K562 (cell line): ENCODE data around the gene ID2. TPM values are rescaled to one million over a fixed set of nuclear protein-coding genes. Genes with fewer than 3 reads are reported as not detected.
A peak's percentile ranks its signal among the peaks of the same experiment; 100 is the strongest.

Experiments
- ATAC-seq: fragments of 200-7000 bp; cut with Tn5 transposase; 3 replicates; pipeline ENCODE4 v1.9.1; 2020; ENCODE audit warnings: moderate library complexity
- BruUV-seq: library from RNA; stranded (reverse); fragments of 400-500 nt; replicated peaks from 2 replicates; lab custom pipeline; 2021; lab: Mats Ljungman, UMichigan
- CTCF ChIA-PET: fragments of 300-600 bp; formaldehyde crosslinking; extraction: SDS; loops from one replicate; lab custom pipeline; 2021; ENCODE audit warnings: low intra/inter-chr PET ratio; lab: Yijun Ruan, JAX
- POLR2A ChIA-PET: fragments of 300-600, 350-650 bp; sonication (Branson Sonifier 250); formaldehyde crosslinking; extraction: SDS; loops from one replicate; lab custom pipeline; 2021; ENCODE audit warnings: antibody characterized with exemption, inconsistent platforms; lab: Yijun Ruan, JAX
- DNase-seq, 4 experiments: peaks; one replicate each; pipeline versions ENCODE4 v3.0.0 to v3.0.0-alpha.2; 2011 to 2018; ENCODE audit warnings: low spot score in 3 of 4, mixed read lengths in 3 of 4; ENCODE audit errors: extremely low read depth in 1 of 4
- FAIRE-seq: peaks from 2 replicates; lab custom pipeline; 2011; peaks lifted over from hg19 to GRCh38; lab: Jason Lieb, UNC
- H2AFZ ChIP-seq: 2 replicates; pipeline ENCODE4 v1.6.0; 2011; ENCODE audit warnings: low read depth, low read length, control low read depth, inconsistent platforms
- H3K27ac ChIP-seq: fragments of 200-600 bp; 3 replicates; pipeline ENCODE4 v1.8.0; 2011; ENCODE audit warnings: low read depth, mild to moderate bottlenecking, control low read depth, inconsistent platforms, low read length, moderate library complexity, mixed read lengths; ENCODE audit errors: extremely low read depth
- H3K27me3 ChIP-seq, 2 experiments: fragments of 300-600 bp in 1 of 2; 2 replicates in 1 of 2; 3 replicates in 1 of 2; pipeline versions ENCODE4 v1.6.0 to v1.8.0; 2011; ENCODE audit warnings: inconsistent platforms in 2 of 2, low read length in 2 of 2, mild to moderate bottlenecking in 1 of 2, mixed read lengths in 1 of 2, moderate library complexity in 1 of 2; ENCODE audit not compliant: control insufficient read depth in 2 of 2, insufficient read depth in 2 of 2
- H3K36me3 ChIP-seq: fragments of 300-600 bp; 3 replicates; pipeline ENCODE4 v1.8.0; 2011; ENCODE audit warnings: mild to moderate bottlenecking, low read length, inconsistent platforms; ENCODE audit not compliant: control insufficient read depth, insufficient read depth
- H3K4me1 ChIP-seq, 2 experiments: fragments of 200-600 bp in 1 of 2; replicated peaks in 1 of 2; 2 replicates in 1 of 2; 3 replicates in 1 of 2; pipeline versions ENCODE4 v1.5.1 to v1.8.0; 2011; ENCODE audit warnings: inconsistent platforms in 2 of 2, low read length in 2 of 2, mild to moderate bottlenecking in 1 of 2, mixed read lengths in 1 of 2, moderate library complexity in 1 of 2; ENCODE audit not compliant: control insufficient read depth in 2 of 2, insufficient read depth in 2 of 2
- H3K4me2 ChIP-seq: 2 replicates; pipeline ENCODE4 v1.6.1; 2011; ENCODE audit warnings: low read length, control low read depth, inconsistent platforms, mixed read lengths; ENCODE audit not compliant: insufficient read depth
- H3K4me3 ChIP-seq: fragments of 200-600 bp; sonication (generic), shearing (Covaris generic); 2 replicates; pipeline ENCODE4 v1.5.1; 2016; ENCODE audit warnings: control low read depth, inconsistent platforms
- H3K79me2 ChIP-seq: fragments of 200-600 bp; 3 replicates; pipeline ENCODE4 v1.8.0; 2011; ENCODE audit warnings: low read length, inconsistent platforms; ENCODE audit not compliant: control insufficient read depth, insufficient read depth
- H3K9ac ChIP-seq, 2 experiments: 2 replicates each; pipeline versions ENCODE4 v1.6.0 to v1.6.1; 2011; ENCODE audit warnings: low read depth in 2 of 2, low read length in 2 of 2, control low read depth in 1 of 2, inconsistent platforms in 1 of 2, mild to moderate bottlenecking in 1 of 2, mixed read lengths in 1 of 2; ENCODE audit not compliant: insufficient read depth in 1 of 2
- H3K9me1 ChIP-seq: one replicate; pipeline ENCODE4 v1.6.0; 2011; ENCODE audit warnings: inconsistent platforms, mild to moderate bottlenecking, low read length, moderate library complexity; ENCODE audit not compliant: control insufficient read depth, insufficient read depth
- H3K9me3 ChIP-seq: replicated peaks from 2 replicates; pipeline ENCODE4 v1.5.1; 2011; ENCODE audit warnings: low read depth, low read length, inconsistent platforms; ENCODE audit not compliant: control insufficient read depth, insufficient read depth
- H4K20me1 ChIP-seq: replicated peaks from 2 replicates; pipeline ENCODE4 v1.6.1; 2011; ENCODE audit warnings: low read length, inconsistent platforms, mixed read lengths; ENCODE audit not compliant: control insufficient read depth, insufficient read depth
- BCLAF1 ChIP-seq, 2 experiments: fragments of 450-650 bp in 1 of 2; IDR thresholded peaks; 2 replicates each; pipeline ENCODE4 v1.6.1; 2011 to 2017; ENCODE audit warnings: low read depth in 2 of 2, antibody characterized with exemption in 1 of 2, borderline replicate concordance in 1 of 2, low read length in 1 of 2, mild to moderate bottlenecking in 1 of 2, mixed read lengths in 1 of 2; ENCODE audit not compliant: control insufficient read depth in 1 of 2
- FOXM1 ChIP-seq, 2 experiments: fragments of 450-650 bp in 1 of 2; sonication (generic) in 1 of 2; formaldehyde crosslinking in 1 of 2; IDR thresholded peaks; 2 replicates each; pipeline versions ENCODE4 v1.6.1 to v1.9.0; 2017 to 2022; ENCODE audit warnings: low read depth in 2 of 2, mild to moderate bottlenecking in 2 of 2, missing genetic modification reagents in 1 of 2, moderate library complexity in 1 of 2
- HMG20B ChIP-seq: fragments of 250-450 bp; sonication (Bioruptor Pico); IDR thresholded peaks from 2 replicates; pipeline ENCODE4 v1.5.0; 2021; ENCODE audit warnings: mild to moderate bottlenecking
- HSF4 ChIP-seq: fragments of 250-450 bp; sonication (Bioruptor Pico); IDR thresholded peaks from 2 replicates; pipeline ENCODE4 v2.1.2; 2022; ENCODE audit warnings: mild to moderate bottlenecking, moderate library complexity, borderline replicate concordance
- MCM5 ChIP-seq: fragments of 450-650 bp; IDR thresholded peaks from 2 replicates; pipeline ENCODE4 v1.6.1; 2016; ENCODE audit warnings: low read depth
- NFIC ChIP-seq: fragments of 450-650 bp; IDR thresholded peaks from 2 replicates; pipeline ENCODE4 v1.6.1; 2017; ENCODE audit warnings: mild to moderate bottlenecking, inconsistent platforms
- NONO ChIP-seq, 2 experiments: fragments of 200-400 bp in 1 of 2; fragments of 450-650 bp in 1 of 2; formaldehyde crosslinking in 1 of 2; IDR thresholded peaks; 2 replicates each; pipeline ENCODE4 v1.6.1; 2017; ENCODE audit warnings: low read depth in 2 of 2, mild to moderate bottlenecking in 2 of 2, moderate library complexity in 2 of 2, low read length in 1 of 2
- POLR2AphosphoS2 ChIP-seq: IDR thresholded peaks from 2 replicates; pipeline ENCODE4 v1.6.1; 2012; ENCODE audit warnings: low read length, improper control_type of control experiment
- SP2 ChIP-seq: IDR thresholded peaks from 2 replicates; pipeline ENCODE4 v1.6.1; 2011; ENCODE audit warnings: mild to moderate bottlenecking, low read depth, low read length, moderate library complexity; ENCODE audit not compliant: poor library complexity, severe bottlenecking; ENCODE audit errors: extremely low read depth
- ZNF133 ChIP-seq: fragments of 250-450 bp; sonication (Bioruptor Pico); IDR thresholded peaks from 2 replicates; pipeline ENCODE4 v1.4.0; 2020; ENCODE audit warnings: mild to moderate bottlenecking
- ZNF174 ChIP-seq: fragments of 250-450 bp; sonication (Bioruptor Pico); IDR thresholded peaks from 2 replicates; pipeline ENCODE4 v1.4.0; 2020; ENCODE audit warnings: mild to moderate bottlenecking
- ZNF175 ChIP-seq: fragments of 200-800 bp; sonication (Bioruptor generic); IDR thresholded peaks from 2 replicates; pipeline ENCODE4 v1.6.1; 2016; ENCODE audit warnings: low read depth, mild to moderate bottlenecking, missing genetic modification characterization, missing compliant biosample characterization
- ZNF561 ChIP-seq: fragments of 450-650 bp; formaldehyde crosslinking; conservative IDR thresholded peaks from 2 replicates; pipeline ENCODE4 v1.4.0; 2020; ENCODE audit warnings: mild to moderate bottlenecking, moderate library complexity
- WGBS: fragments of 100-300 bp; shearing (Covaris generic); methylation state at CpG from one replicate; pipeline ENCODE4 v1.1.6; 2016; ENCODE audit warnings: low coverage, mixed read lengths; ENCODE audit not compliant: insufficient coverage; ENCODE audit errors: missing lambda C conversion rate; 5-methylcytosine and 5-hydroxymethylcytosine counted together
- in situ Hi-C: fragments of 300-500 bp; cut with MboI; formaldehyde crosslinking; loops from 4 replicates; pipeline ENCODE4 v1.15.0; 2018; ENCODE audit warnings: inconsistent platforms, mixed read lengths
- intact Hi-C: fragments of 100-400 bp; cut with micrococcal nuclease; formaldehyde crosslinking; loops from 2 replicates; pipeline ENCODE4 v1.14.2; 2022
- polyA plus RNA-seq, 8 experiments: library from polyadenylated mRNA; depleted of rRNA in 4 of 8; stranded (reverse) in 5 of 8; unstranded in 3 of 8; fragments of >200 nt; fragmentation: Nextera tagmentation in 2 of 8; fragmentation: Illumina TruSeq in 1 of 8; extraction: Ambion mirVana in 2 of 8; extraction: Trizol in 1 of 8; gene quantifications; 2 replicates each; pipeline versions ENCODE4 v1.2.1 to v1.2.3, GENCODE V29; 2011 to 2014; ENCODE audit warnings: inconsistent platforms in 1 of 8, missing spikeins in 1 of 8
- total RNA-seq, 7 experiments: library from RNA; depleted of rRNA in 6 of 7; stranded (reverse); fragments of >200 nt in 6 of 7; fragmentation: Illumina TruSeq in 2 of 7; extraction: Trizol in 2 of 7; gene quantifications; 2 replicates each; pipeline versions ENCODE4 v1.2.1 to v1.2.3, GENCODE V29; 2011 to 2021; ENCODE audit warnings: low replicate concordance in 1 of 7

ID2 gene
- total and polyA plus RNA-seq, 9 of the 15 experiments (the other 6 are each of a cell fraction or from before 2014, with no cell fraction given) = 8.0 to 35.7 (median 16.6) TPM

GRCh38 chr2:8662239-8662879 is 19.5 kb upstream of the ID2 start (continued):
- TF ChIP-seq SP2 (no peak), FOXM1 (IDR thresholded peaks at IDR 0.05; ENCODE audit: low read depth) (no peak), FOXM1 (CRISPR knock-in tag; IDR thresholded peaks at IDR 0.05; ENCODE audit: low read depth) (no peak), ZNF133 (CRISPR knock-in tag) (no peak), HSF4 (CRISPR knock-in tag) (no peak), ZNF174 (CRISPR knock-in tag) (no peak)

GRCh38 chr2:8663997-8664396 is 17.9 kb upstream of the ID2 start:
- Histone ChIP-seq H3K27ac (no peak overlapping the region), H3K4me2 (no peak overlapping the region), H3K27me3 (no peaks in the 10 kb centered on the region), H3K9ac (no peak overlapping the region), H3K9me3 (no peaks in the 10 kb centered on the region), H3K4me3 (no peak overlapping the region), H3K4me1 (peaks cover 10 to 22% of the 10 kb centered on the region in 2 experiments), H4K20me1 (no peaks in the 10 kb centered on the region), H3K9me1 (no peaks in the 10 kb centered on the region), H2AFZ (peak overlapping the region; percentile 5; the same call in 1 of the 2 replicates), H3K79me2 (no peaks in the 10 kb centered on the region), H3K36me3 (no peaks in the 10 kb centered on the region)
- in situ Hi-C loops = no loop called here
- TF ChIP-seq MCM5 (no peak), ZNF175 (CRISPR knock-in tag) (no peak), POLR2AphosphoS2 (no peak), NONO (IDR thresholded peaks at IDR 0.05; ENCODE audit: low read depth in 2 of 2, low read length in 1 of 2) (no peak), BCLAF1 (IDR thresholded peaks at IDR 0.05; ENCODE audit: borderline replicate concordance in 1 of 2, control insufficient read depth in 1 of 2, low read depth in 2 of 2, low read length in 1 of 2) (no peak), NFIC (no peak), ZNF561 (CRISPR knock-in tag) (no peak), HMG20B (CRISPR knock-in tag) (no peak)
- no peak for ATAC-seq
- CTCF ChIA-PET = no interaction called here
- POLR2A ChIA-PET = interaction anchor here (0.9 to 2.4 kb wide), 3 partner anchors 8 to 15 kb away, joined by 3 to 8 read pairs (median 3); no protein-coding TSS in a partner anchor
- WGBS = 61% methylated on average over 11 of the region's 13 CpGs
- no peak for DNase-seq
- FAIRE-seq = no peak
- BruUV-seq = no TSS peak
- intact Hi-C loops = no loop called here
